HEK293 (cell line): ENCODE measurements around the gene PTPRF.

ENCODE experiments used
- TCF7L2 ChIP-seq: IDR thresholded peaks from 2 replicates; pipeline ENCODE4 v1.6.1; 2011; ENCODE audit warnings: low read depth, mild to moderate bottlenecking, inconsistent platforms, low read length, moderate library complexity, borderline replicate concordance
- YY2 ChIP-seq: fragments of 450-650 bp; formaldehyde crosslinking; IDR thresholded peaks from 2 replicates; pipeline ENCODE4 v1.5.1; 2016; ENCODE audit warnings: missing biosample characterization, missing genetic modification characterization
- ZNF138 ChIP-seq: fragments of 450-650 bp; formaldehyde crosslinking; IDR thresholded peaks from 2 replicates; pipeline ENCODE4 v1.5.1; 2016; ENCODE audit warnings: missing biosample characterization, missing genetic modification characterization, borderline replicate concordance
- ZNF658 ChIP-seq: fragments of 450-650 bp; formaldehyde crosslinking; IDR thresholded peaks from 2 replicates; pipeline ENCODE4; 2016; ENCODE audit warnings: missing biosample characterization, missing genetic modification characterization
- TF ChIP-seq, protein P1 (sequence below): fragments of 450-650 bp; formaldehyde crosslinking; IDR thresholded peaks from 2 replicates; pipeline ENCODE4 v1.5.1; 2016; ENCODE audit warnings: missing biosample characterization, missing genetic modification characterization

DNA sequence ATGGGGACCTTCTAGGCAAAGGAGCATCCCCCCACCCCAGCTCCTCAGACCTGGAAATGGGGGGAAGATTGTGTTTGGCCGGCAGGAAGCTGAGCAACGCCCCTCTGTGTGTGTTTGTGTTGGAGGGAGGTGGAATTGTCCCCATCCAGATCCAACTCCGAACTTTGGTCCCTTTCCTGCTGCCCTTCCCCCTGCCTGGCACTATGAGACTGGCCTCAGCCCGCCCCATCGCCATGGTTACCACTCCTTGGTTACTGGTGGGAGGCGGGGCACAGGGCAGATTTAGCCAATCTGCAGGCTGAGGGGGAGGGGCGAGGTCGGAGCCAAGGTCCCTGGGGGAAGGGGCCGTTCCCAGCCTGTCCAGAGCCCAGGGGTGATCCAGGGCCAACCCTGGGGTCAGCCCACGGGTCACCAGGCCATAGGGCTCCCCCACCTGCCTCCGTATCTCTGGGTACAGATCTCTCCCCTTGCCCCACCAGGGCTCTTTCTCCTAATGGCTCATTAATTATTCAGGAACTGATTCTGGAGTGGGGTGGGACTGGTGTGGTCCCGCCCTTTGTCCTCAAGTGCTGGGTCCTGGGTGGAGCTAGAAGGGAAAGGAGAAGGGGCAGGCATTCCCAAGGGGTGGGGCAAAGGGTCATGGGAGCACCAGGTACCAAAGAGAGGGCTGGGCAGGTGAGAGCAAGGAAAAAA is 15.2 kb downstream of the PTPRF start:
- TF ChIP-seq ZNF138 (tag by site-specific recombination) = no peak
- TF ChIP-seq, protein P1, sequence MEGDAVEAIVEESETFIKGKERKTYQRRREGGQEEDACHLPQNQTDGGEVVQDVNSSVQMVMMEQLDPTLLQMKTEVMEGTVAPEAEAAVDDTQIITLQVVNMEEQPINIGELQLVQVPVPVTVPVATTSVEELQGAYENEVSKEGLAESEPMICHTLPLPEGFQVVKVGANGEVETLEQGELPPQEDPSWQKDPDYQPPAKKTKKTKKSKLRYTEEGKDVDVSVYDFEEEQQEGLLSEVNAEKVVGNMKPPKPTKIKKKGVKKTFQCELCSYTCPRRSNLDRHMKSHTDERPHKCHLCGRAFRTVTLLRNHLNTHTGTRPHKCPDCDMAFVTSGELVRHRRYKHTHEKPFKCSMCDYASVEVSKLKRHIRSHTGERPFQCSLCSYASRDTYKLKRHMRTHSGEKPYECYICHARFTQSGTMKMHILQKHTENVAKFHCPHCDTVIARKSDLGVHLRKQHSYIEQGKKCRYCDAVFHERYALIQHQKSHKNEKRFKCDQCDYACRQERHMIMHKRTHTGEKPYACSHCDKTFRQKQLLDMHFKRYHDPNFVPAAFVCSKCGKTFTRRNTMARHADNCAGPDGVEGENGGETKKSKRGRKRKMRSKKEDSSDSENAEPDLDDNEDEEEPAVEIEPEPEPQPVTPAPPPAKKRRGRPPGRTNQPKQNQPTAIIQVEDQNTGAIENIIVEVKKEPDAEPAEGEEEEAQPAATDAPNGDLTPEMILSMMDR (tag by site-specific recombination) = no peak
- TF ChIP-seq TCF7L2 = no peak
- no peak for TF ChIP-seq YY2 (tag by site-specific recombination)
- no peak for TF ChIP-seq ZNF658 (tag by site-specific recombination)
